ENCODE measurements around the gene TNRC6A. TPM values are rescaled to one million over a fixed set of nuclear protein-coding genes. Genes with fewer than 3 reads are reported as not detected.
"Not testable (repeated sequence)": the region's sequence is repeated elsewhere in the genome, so short reads cannot be mapped to it uniquely, and the experiment has no call there.

Gene TNRC6A
- total and polyA plus RNA-seq, 4 donors: 10.3 to 93.0 (median 29.8) TPM

GRCh38 chr16:24700549-24701392, 28.7 kb upstream of the TNRC6A start:
- TF ChIP-seq, protein P1, sequence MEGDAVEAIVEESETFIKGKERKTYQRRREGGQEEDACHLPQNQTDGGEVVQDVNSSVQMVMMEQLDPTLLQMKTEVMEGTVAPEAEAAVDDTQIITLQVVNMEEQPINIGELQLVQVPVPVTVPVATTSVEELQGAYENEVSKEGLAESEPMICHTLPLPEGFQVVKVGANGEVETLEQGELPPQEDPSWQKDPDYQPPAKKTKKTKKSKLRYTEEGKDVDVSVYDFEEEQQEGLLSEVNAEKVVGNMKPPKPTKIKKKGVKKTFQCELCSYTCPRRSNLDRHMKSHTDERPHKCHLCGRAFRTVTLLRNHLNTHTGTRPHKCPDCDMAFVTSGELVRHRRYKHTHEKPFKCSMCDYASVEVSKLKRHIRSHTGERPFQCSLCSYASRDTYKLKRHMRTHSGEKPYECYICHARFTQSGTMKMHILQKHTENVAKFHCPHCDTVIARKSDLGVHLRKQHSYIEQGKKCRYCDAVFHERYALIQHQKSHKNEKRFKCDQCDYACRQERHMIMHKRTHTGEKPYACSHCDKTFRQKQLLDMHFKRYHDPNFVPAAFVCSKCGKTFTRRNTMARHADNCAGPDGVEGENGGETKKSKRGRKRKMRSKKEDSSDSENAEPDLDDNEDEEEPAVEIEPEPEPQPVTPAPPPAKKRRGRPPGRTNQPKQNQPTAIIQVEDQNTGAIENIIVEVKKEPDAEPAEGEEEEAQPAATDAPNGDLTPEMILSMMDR (IDR thresholded peaks at IDR 0.05; ENCODE audit: control extremely low read depth, extremely low read depth): no peak
- Histone ChIP-seq H3K4me3 (no peak overlapping the region), H3K9ac (ENCODE audit: insufficient read depth in 1 of 2, low read length in 2 of 2) (no peak overlapping the region), H3K27me3 (ENCODE audit: control insufficient read depth in 3 of 3, insufficient read depth in 3 of 3, low read length in 2 of 3) (no peaks in the 10 kb centered on the region), H3K36me3 (ENCODE audit: control insufficient read depth in 4 of 4, insufficient read depth in 4 of 4, low read length in 4 of 4) (no peaks in the 10 kb centered on the region), H3K4me1 (ENCODE audit: control insufficient read depth in 5 of 5, insufficient read depth in 5 of 5, low read length in 5 of 5) (no peaks in the 10 kb centered on the region), H3K27ac (ENCODE audit: low read depth in 1 of 2, low read length in 1 of 2) (peak overlapping the region; percentile 1 to 54), H3K9me3 (ENCODE audit: control insufficient read depth in 4 of 4, insufficient read depth in 3 of 4, low read length in 3 of 4) (no peaks in the 10 kb centered on the region)
- ATAC-seq (ENCODE audit: insufficient read depth, low FRiP score): peak; percentile 90
- peak; percentile 31 to 73 (median 45) for DNase-seq
- 64 to 83% methylated on average over 11 of the region's 11 CpGs for whole genome bisulfite sequencing, 2 donors

- Histone ChIP-seq H3K9ac (ENCODE audit: insufficient read depth in 1 of 2, low read length in 2 of 2) (no peak overlapping the region), H3K36me3 (ENCODE audit: control insufficient read depth in 4 of 4, insufficient read depth in 4 of 4, low read length in 4 of 4) (no peaks in the 10 kb centered on the region), H3K4me1 (ENCODE audit: control insufficient read depth in 5 of 5, insufficient read depth in 5 of 5, low read length in 5 of 5) (no peaks in the 10 kb centered on the region), H3K4me3 (no peak overlapping the region), H3K27ac (ENCODE audit: low read depth in 1 of 2, low read length in 1 of 2) (peak overlapping the region in 1 of 2 donors; percentile 28), H3K27me3 (ENCODE audit: control insufficient read depth in 3 of 3, insufficient read depth in 3 of 3, low read length in 2 of 3) (no peaks in the 10 kb centered on the region), H3K9me3 (ENCODE audit: control insufficient read depth in 4 of 4, insufficient read depth in 3 of 4, low read length in 3 of 4) (no peaks in the 10 kb centered on the region)
- TF ChIP-seq, protein P1 (IDR thresholded peaks at IDR 0.05; ENCODE audit: control extremely low read depth, extremely low read depth): no peak
- peak in 1 of 3 donors; percentile 36 for DNase-seq
- no peak for ATAC-seq (ENCODE audit: insufficient read depth, low FRiP score)
- WGBS, 2 donors: 47 to 58% methylated on average over 5 of the region's 5 CpGs
These were observed 27.9 kb upstream of the TNRC6A start for GRCh38 chr16:24701521-24701951.

DNA sequence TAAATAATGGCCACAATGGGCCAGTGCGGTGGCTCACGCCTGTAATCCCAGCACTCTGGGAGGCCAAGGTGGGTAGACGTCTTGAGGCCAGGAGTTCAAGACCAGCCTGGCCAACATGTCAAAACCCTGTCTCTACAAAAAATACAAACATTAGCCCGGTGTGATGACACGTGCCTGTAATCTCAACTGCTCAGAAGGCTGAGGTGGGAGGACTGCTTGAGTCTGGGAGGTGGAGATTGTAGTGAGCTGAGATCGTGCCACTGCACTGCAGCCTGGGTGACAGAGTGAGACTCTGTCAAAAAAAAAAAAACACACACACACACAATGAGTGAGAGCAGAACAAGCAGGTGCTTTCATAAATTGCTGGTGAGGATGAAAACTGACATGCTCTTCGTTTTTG, 21.7 kb upstream of the TNRC6A start:
- not testable (repeated sequence) for H3K4me1 ChIP-seq (ENCODE audit: control insufficient read depth in 5 of 5, insufficient read depth in 5 of 5, low read length in 5 of 5); H3K4me3 ChIP-seq; H3K9me3 ChIP-seq (ENCODE audit: control insufficient read depth in 4 of 4, insufficient read depth in 3 of 4, low read length in 3 of 4); H3K9ac ChIP-seq (ENCODE audit: insufficient read depth in 1 of 2, low read length in 2 of 2); H3K27ac ChIP-seq (ENCODE audit: low read depth in 1 of 2, low read length in 1 of 2); H3K27me3 ChIP-seq (ENCODE audit: control insufficient read depth in 3 of 3, insufficient read depth in 3 of 3, low read length in 2 of 3); DNase-seq; H3K36me3 ChIP-seq (ENCODE audit: control insufficient read depth in 4 of 4, insufficient read depth in 4 of 4, low read length in 4 of 4); ATAC-seq (ENCODE audit: insufficient read depth, low FRiP score)
- WGBS, 2 donors: 62 to 70% methylated on average over 7 of the region's 7 CpGs

- no peak overlapping the region for H3K4me3 ChIP-seq
- H3K4me1 ChIP-seq (ENCODE audit: control insufficient read depth in 5 of 5, insufficient read depth in 5 of 5, low read length in 5 of 5): no peaks in the 10 kb centered on the region
- H3K27ac ChIP-seq (ENCODE audit: low read depth in 1 of 2, low read length in 1 of 2): no peak overlapping the region
- DNase-seq (no peak), ATAC-seq (ENCODE audit: insufficient read depth, low FRiP score) (no peak)
- no peak overlapping the region for H3K9ac ChIP-seq (ENCODE audit: insufficient read depth in 1 of 2, low read length in 2 of 2)
- H3K9me3 ChIP-seq (ENCODE audit: control insufficient read depth in 4 of 4, insufficient read depth in 3 of 4, low read length in 3 of 4): peaks cover 0 to 4% (median 0%) of the 10 kb centered on the region in 4 donors
- H3K27me3 ChIP-seq (ENCODE audit: control insufficient read depth in 3 of 3, insufficient read depth in 3 of 3, low read length in 2 of 3): no peaks in the 10 kb centered on the region
- TF ChIP-seq, protein P1 (IDR thresholded peaks at IDR 0.05; ENCODE audit: control extremely low read depth, extremely low read depth): no peak
- no peaks in the 10 kb centered on the region for H3K36me3 ChIP-seq (ENCODE audit: control insufficient read depth in 4 of 4, insufficient read depth in 4 of 4, low read length in 4 of 4)
These were observed 16.1 kb upstream of the TNRC6A start for GRCh38 chr16:24713379-24713778.

All from lung (tissue), 12 donors.